ENCODE results near the gene ABTB2.

DNA sequence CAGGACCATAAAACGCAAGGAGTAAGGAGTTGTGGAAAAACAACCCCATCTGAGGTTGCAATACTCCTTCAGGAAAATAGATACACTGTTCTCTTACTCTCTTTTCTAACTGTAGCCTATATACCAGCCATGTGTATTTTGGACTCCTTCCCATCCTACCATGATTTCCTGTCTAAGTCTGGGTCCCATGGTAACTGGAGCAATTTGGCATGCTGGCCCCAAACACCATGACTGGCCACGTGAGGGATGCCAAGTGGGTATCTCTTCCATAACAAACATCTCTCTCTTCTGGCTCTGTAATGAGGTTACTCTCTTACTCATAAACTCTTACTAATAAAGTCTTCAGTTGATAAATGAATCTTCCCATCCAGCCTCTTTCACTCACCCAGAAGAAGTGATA lies 26.5 kb downstream of the ABTB2 start:
- TF ChIP-seq, protein P1, sequence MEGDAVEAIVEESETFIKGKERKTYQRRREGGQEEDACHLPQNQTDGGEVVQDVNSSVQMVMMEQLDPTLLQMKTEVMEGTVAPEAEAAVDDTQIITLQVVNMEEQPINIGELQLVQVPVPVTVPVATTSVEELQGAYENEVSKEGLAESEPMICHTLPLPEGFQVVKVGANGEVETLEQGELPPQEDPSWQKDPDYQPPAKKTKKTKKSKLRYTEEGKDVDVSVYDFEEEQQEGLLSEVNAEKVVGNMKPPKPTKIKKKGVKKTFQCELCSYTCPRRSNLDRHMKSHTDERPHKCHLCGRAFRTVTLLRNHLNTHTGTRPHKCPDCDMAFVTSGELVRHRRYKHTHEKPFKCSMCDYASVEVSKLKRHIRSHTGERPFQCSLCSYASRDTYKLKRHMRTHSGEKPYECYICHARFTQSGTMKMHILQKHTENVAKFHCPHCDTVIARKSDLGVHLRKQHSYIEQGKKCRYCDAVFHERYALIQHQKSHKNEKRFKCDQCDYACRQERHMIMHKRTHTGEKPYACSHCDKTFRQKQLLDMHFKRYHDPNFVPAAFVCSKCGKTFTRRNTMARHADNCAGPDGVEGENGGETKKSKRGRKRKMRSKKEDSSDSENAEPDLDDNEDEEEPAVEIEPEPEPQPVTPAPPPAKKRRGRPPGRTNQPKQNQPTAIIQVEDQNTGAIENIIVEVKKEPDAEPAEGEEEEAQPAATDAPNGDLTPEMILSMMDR (IDR thresholded peaks at IDR 0.05; ENCODE audit: borderline replicate concordance, extremely low read depth, low read length, poor library complexity, severe bottlenecking): no peak
- no peak for TF ChIP-seq EZH2 (IDR thresholded peaks at IDR 0.05; ENCODE audit: borderline replicate concordance, low read depth, low read length, severe bottlenecking)

Data from DND-41 (cell line).